CD4-positive, alpha-beta T cell treated with Interferon alpha-2 for 1 hour (primary cell): ENCODE data around the gene LRIT3.
"Not testable (repeated sequence)": the region's sequence is repeated elsewhere in the genome, so short reads cannot be mapped to it uniquely, and the experiment has no call there.

Source experiments
- DNase-seq, 2 donors: peaks; one replicate each; pipeline ENCODE4 v3.0.0-alpha.2; 2020 to 2022

Gene LRIT3

GRCh38 chr4:109859426-109860300 lies 11.8 kb downstream of the LRIT3 start:
- not testable (repeated sequence) for DNase-seq

DNA sequence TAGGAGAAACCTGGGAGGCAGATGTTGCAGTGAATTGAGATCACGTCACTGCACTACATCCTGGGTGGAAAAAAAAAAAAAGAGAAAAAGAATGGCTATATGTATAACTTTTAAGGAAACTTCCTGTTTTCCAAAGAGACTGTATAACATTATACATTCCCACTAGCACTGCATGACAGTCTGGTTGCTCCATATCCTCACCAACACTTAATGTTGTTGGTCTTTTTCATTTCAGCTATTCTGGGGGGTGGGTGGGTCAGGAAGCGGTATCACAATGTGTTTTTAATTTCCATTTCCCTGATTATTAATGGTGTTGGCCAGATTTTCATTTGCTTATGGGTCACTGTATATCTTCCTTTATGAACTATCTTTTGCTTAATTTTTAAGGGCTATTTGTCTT lies 13.4 kb downstream of the LRIT3 start:
- DNase-seq: no peak

GRCh38 chr4:109861916-109862511 lies 14.1 kb downstream of the LRIT3 start:
- DNase-seq: no peak

DNA sequence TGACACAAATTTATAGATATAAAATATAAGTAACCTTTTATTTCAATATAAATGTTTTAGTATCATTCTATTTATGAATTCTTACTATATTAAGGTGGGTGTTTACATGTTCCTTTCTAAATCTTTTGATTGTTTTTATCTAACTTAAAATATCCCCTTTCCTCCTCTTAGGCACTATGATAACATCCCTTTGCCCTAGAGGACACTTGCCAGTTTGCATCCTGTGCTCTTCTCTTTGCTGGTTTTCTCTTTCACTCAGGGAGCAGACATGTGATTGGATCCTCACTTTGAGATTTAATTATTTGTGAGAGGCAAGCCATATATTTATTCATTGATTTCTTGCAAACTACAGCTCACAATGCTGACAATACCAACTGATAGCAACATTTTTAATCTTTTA lies 16.2 kb downstream of the LRIT3 start:
- DNase-seq: no peak

DNA sequence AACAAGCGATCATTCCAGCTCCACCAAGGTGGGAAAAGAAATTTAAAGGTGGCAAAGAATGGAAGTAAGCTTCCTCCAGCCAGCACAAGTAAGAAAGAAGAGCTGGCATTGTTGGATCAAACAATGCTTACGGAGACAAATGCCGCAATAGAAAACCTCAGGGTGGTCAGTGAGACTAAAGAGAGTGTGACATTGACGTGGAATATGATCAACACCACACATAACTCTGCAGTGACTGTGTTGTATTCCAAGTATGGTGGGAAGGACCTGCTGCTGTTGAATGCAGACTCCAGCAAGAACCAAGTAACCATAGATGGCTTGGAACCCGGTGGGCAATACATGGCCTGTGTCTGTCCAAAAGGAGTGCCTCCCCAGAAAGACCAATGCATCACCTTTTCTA lies 22.2 kb downstream of the LRIT3 start:
- DNase-seq: no peak

- DNase-seq: no peak
Observed at GRCh38 chr4:109872065-109872464, 24.2 kb downstream of the LRIT3 start.

DNA sequence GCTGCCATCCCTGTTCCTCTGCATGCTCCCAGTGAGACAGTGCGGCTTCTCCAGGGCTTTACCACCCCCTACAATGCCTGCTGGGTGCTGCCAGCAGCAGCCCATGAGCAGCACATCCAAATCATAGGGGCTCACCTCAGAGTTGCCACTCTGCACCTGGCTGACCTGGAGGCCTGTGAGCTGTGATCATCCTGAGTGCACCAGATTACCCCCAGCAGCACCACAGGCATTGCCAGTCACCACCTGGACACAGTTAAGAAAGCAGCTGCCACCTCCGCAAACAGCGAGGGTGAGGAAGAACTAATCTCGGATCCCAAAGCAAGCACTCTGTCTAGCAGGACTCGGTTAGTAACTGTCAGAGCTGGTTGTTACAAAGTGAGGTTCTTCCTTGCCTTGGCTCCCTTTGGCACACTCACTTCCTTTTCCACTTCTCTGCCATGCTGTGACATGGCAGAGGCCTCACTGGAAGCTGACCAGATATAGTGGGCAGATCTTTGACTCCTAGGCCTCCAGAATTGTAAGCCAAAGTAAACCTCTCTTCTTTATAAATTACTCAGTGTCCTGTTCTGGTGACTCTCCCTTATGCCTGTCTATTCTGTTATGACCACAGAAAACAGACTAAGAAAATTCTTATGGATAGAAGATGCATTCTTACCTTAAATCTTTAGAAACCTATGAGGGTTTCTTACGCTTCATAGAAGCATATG lies 25.2 kb downstream of the LRIT3 start:
- no peak for DNase-seq

GRCh38 chr4:109873791-109874514 lies 26.0 kb downstream of the LRIT3 start:
- DNase-seq: no peak

DNA sequence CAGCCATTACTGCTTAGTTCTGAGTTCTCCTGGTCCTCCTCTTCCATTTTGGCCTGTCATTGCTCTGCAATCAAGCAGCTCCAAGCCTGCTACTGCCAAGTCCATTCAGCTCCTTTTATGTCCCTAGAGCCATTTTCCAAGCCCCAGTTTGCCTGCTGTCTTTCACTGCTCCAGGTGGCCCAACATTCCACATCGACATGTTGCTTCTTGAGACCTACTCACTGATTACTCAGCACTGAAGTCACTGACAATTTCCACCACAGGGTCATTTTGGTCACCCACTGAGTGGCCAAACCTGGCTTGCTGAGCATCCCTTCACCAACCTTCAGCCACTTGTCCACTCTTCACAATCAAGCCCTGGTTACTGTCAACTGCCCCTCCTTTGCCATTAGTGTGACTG lies 27.2 kb downstream of the LRIT3 start:
- no peak for DNase-seq

- not testable (repeated sequence) for DNase-seq
Observed at GRCh38 chr4:109875553-109875952, 27.6 kb downstream of the LRIT3 start.

GRCh38 chr4:109876634-109877265 lies 28.8 kb downstream of the LRIT3 start:
- no peak for DNase-seq

DNA sequence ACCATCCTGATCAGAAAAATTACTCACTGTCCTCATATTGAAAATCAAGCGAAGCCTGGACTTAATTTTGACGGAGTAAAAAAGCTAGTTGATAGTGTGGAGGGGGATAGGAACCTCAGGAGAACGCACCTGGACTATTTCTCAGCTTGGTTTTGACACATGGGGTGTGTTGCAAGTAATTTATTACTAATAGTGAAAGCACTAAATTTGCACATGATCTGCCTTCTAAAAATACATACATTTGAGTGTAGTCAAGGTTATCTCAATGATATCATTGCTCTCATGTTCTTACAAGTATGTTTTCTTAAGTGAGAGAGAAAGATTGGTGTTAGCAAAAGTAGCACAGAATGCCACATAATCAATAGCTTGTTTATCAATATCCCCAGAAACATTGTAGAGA lies 29.5 kb downstream of the LRIT3 start:
- DNase-seq: no peak

DNA sequence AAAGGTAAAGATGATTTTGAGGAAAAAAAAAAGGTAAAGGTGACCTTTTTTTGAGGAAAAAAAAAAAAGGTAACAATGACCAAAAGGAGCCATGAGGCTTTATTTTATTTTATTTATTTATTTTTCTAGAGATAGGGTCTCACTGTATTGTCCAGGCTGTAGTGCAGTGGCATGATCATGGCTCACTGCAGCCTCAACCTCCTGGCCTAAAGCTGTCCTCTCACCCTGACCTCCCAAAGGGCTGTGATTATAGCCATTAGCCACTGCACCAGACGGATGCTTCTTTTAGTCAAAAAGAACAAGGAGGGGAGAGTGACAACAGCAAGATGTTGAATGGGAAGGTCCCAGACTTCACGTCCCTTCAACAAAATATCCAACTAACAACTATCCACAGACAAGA lies 30.4 kb downstream of the LRIT3 start:
- no peak for DNase-seq

DNA sequence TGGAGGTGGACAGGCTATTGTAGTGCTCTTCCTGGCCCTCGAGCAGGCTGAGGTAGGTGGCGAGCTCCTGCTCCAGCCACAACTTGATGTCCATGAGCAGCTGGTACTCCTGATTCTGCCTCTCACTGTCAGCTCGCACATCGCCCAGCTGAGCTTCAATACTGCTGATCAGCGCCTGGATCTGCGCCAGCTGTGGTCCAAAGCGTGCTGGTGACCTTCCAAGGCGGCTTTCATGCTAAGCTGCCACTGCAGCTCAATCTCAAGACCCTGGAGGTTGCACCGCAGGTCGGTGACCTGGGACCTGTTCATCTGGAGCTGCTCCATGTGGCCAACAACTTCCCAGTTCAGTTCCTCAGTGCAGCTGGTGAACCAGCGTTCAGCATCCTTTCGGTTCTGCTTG lies 31.2 kb downstream of the LRIT3 start:
- no peak for DNase-seq

DNA sequence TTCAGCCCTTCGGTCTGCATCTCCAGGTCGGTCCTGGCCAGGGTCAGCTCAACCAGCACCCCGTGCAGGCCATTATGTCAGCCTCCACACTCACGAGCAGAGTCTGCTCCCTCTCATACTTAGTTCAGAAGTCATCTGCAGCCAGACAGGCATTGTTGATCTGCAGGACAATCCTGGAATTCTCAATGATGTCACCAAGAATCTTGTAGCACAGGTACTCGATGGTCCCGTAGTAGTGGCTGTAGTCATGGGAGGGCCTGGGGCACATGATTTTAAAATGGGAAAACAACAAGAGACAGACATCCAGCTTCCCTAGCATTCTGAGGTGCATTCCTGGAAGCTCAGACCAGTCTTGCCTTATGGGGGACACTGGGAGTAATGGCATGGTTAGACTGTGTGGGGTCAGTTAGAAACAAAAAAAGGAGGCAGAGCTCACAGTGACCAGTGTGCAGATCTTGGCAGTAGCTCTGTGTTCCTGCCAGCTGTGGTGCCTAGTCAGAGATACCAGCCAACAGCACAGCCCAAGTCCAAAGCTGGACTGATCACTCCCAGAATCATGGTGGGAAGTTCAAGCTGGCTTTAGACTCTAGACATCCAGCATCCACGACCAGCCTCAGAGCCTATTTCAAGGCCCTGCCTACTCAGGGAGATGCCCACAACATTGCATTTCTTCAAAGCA lies 31.9 kb downstream of the LRIT3 start:
- DNase-seq: no peak

- no peak for DNase-seq
Observed at GRCh38 chr4:109886303-109886702, 38.4 kb downstream of the LRIT3 start.

DNA sequence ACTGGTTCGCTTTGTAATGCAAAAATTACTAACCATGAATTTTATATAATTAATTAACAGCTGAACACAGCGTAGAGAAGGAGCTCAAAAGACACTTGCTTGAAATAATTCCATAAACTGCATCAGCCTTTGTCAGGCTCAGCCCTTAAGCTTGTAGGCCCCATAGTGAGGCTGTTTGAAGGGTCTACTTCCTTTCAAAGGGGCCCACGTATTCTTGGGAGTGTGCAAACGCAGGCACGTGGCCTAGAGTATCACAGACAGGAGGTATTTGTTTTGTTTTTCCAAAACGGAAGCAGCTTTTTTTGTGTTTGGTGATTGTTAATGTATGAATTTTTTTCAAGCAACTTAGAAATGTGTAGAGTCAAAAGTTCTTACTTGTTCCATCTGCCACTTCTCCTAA lies 39.2 kb downstream of the LRIT3 start:
- DNase-seq: no peak

- DNase-seq: no peak
Observed at GRCh38 chr4:109890076-109890475, 42.2 kb downstream of the LRIT3 start.

- no peak for DNase-seq
Observed at GRCh38 chr4:109902559-109903251, 54.8 kb downstream of the LRIT3 start.

- no peak for DNase-seq
Observed at GRCh38 chr4:109908731-109909130, 60.8 kb downstream of the LRIT3 start.

DNA sequence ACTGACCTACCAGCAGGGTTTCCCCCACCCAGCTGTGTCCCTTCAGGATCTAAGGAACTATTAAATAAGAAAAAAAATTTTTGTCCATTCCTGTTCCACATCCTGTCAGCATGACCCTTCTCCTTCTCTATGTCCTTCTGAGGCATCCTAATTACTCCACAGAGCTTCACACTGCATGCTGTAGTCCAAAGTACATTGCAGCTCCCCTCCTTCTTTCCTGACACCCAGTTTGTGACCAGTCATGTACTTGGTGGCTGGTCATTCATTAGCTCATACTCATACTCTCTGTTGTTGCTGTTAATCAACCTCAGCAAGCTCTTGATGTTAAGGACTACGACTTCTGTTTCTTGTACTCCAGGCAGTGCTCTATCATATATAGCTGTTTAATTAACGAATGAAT lies 62.3 kb downstream of the LRIT3 start:
- no peak for DNase-seq
